Nephron (organoid): Measurements from ENCODE around the gene ADCY2.
A peak's percentile ranks its signal among the peaks of the same experiment; 100 is the strongest.

Source experiments
- H3K27ac Mint-ChIP-seq, 3 experiments: 2 replicates each; pipeline ENCODE4 v1.8.0; 2020; ENCODE audit warnings: mixed read lengths in 3 of 3, mild to moderate bottlenecking in 2 of 3, moderate library complexity in 1 of 3
- H3K27me3 Mint-ChIP-seq: 2 replicates; pipeline ENCODE4 v1.8.0; 2021; ENCODE audit warnings: low read depth, mild to moderate bottlenecking, moderate library complexity, mixed read lengths
- H3K36me3 Mint-ChIP-seq: 2 replicates; pipeline ENCODE4 v1.8.0; 2020; ENCODE audit warnings: low read depth, mixed read lengths
- H3K4me1 Mint-ChIP-seq: 2 replicates; pipeline ENCODE4 v1.8.0; 2020; ENCODE audit warnings: mixed read lengths
- H3K4me3 Mint-ChIP-seq, 3 experiments: 2 replicates each; pipeline ENCODE4 v1.8.0; 2020; ENCODE audit warnings: mild to moderate bottlenecking in 3 of 3, mixed read lengths in 3 of 3, moderate library complexity in 2 of 3
- H3K9me3 Mint-ChIP-seq: 2 replicates; pipeline ENCODE4 v1.8.0; 2020; ENCODE audit warnings: mixed read lengths
- CTCF ChIP-seq, 3 experiments: fragments of 200-600 bp; sonication (generic); IDR thresholded peaks; one replicate each; pipeline ENCODE4 v1.5.0; 2021; ENCODE audit warnings: antibody characterized with exemption in 3 of 3; ENCODE audit not compliant: unreplicated experiment in 3 of 3

Gene ADCY2

GRCh38 chr5:7396713-7397454, 946 bp downstream of the ADCY2 start:
- Mint-ChIP-seq H3K4me3 (peak overlapping the region; percentile 84 to 94 (median 90)), H3K36me3 (no peaks in the 10 kb centered on the region), H3K4me1 (peaks cover 19% of the 10 kb centered on the region), H3K27me3 (peaks cover 46% of the 10 kb centered on the region), H3K9me3 (no peaks in the 10 kb centered on the region), H3K27ac (peak overlapping the region; percentile 12 to 65 (median 62))
- TF ChIP-seq CTCF (IDR thresholded peaks at IDR 0.05; ENCODE audit: unreplicated experiment in 3 of 3) = peak in 1 of 3 experiments; percentile 35

- Mint-ChIP-seq H3K36me3 (no peaks in the 10 kb centered on the region), H3K9me3 (no peaks in the 10 kb centered on the region)
These were observed 2.0 kb downstream of the ADCY2 start for GRCh38 chr5:7397937-7398336.

GRCh38 chr5:7398596-7399280, 2.8 kb downstream of the ADCY2 start:
- Mint-ChIP-seq H3K27me3 (peaks cover 31% of the 10 kb centered on the region), H3K36me3 (no peaks in the 10 kb centered on the region), H3K4me3 (peak overlapping the region; percentile 55 to 94 (median 56)), H3K9me3 (no peaks in the 10 kb centered on the region), H3K4me1 (peaks cover 14% of the 10 kb centered on the region), H3K27ac (peak overlapping the region in 2 of 3 experiments; percentile 6 to 22)
- TF ChIP-seq CTCF (IDR thresholded peaks at IDR 0.05; ENCODE audit: unreplicated experiment in 3 of 3) = no peak

More at GRCh38 chr5:7397937-7398336, 2.0 kb downstream of the ADCY2 start:
- TF ChIP-seq CTCF (IDR thresholded peaks at IDR 0.05; ENCODE audit: unreplicated experiment in 3 of 3) = no peak
- Mint-ChIP-seq H3K27ac (peak overlapping the region in 2 of 3 experiments; percentile 53 to 79), H3K27me3 (peaks cover 36% of the 10 kb centered on the region), H3K4me1 (peaks cover 14% of the 10 kb centered on the region), H3K4me3 (peak overlapping the region; percentile 57 to 94 (median 84))

- Mint-ChIP-seq H3K27ac (no peak overlapping the region), H3K4me1 (peaks cover 5% of the 10 kb centered on the region), H3K9me3 (no peaks in the 10 kb centered on the region), H3K27me3 (no peaks in the 10 kb centered on the region), H3K36me3 (peaks cover 4% of the 10 kb centered on the region), H3K4me3 (no peak overlapping the region)
- TF ChIP-seq CTCF (IDR thresholded peaks at IDR 0.05; ENCODE audit: unreplicated experiment in 3 of 3) = no peak
These were observed 9.3 kb downstream of the ADCY2 start for GRCh38 chr5:7405277-7405676.

- H3K27ac Mint-ChIP-seq = peak overlapping the region in 1 of 3 experiments; percentile 21
- H3K9me3 Mint-ChIP-seq = peaks cover 4% of the 10 kb centered on the region
- no peak overlapping the region for H3K4me3 Mint-ChIP-seq
- H3K4me1 Mint-ChIP-seq = peaks cover 9% of the 10 kb centered on the region
- TF ChIP-seq CTCF (IDR thresholded peaks at IDR 0.05; ENCODE audit: unreplicated experiment in 3 of 3) = no peak
- no peaks in the 10 kb centered on the region for H3K27me3 Mint-ChIP-seq
- peaks cover 4% of the 10 kb centered on the region for H3K36me3 Mint-ChIP-seq
These were observed 15.1 kb downstream of the ADCY2 start for GRCh38 chr5:7410936-7411511.
